Keratinocyte (primary cell): ENCODE data around the gene CSGALNACT2. TPM values are rescaled to one million over a fixed set of nuclear protein-coding genes. Genes with fewer than 3 reads are reported as not detected.
A peak's percentile ranks its signal among the peaks of the same experiment; 100 is the strongest.

Source experiments
- DNase-seq: peaks from one replicate; pipeline ENCODE4 v3.0.0-alpha.2; 2011; ENCODE audit warnings: low read depth, missing footprints, low spot score
- FAIRE-seq: peaks from 2 replicates; lab custom pipeline; 2011; peaks lifted over from hg19 to GRCh38; lab: Jason Lieb, UNC
- H2AFZ ChIP-seq: 2 replicates; pipeline ENCODE4 v1.6.0; 2012; ENCODE audit warnings: low read length, control low read depth, inconsistent platforms; ENCODE audit not compliant: control insufficient read depth
- H3K27ac ChIP-seq: 2 replicates; pipeline ENCODE4 v1.5.1; 2011; ENCODE audit warnings: low read length; ENCODE audit not compliant: control insufficient read depth, insufficient read depth
- H3K27me3 ChIP-seq: 3 replicates; pipeline ENCODE4 v1.6.0; 2011; ENCODE audit warnings: low read length; ENCODE audit not compliant: control insufficient read depth, insufficient read depth; ENCODE audit errors: extremely low read depth
- H3K36me3 ChIP-seq, 2 experiments: 2 replicates in 1 of 2; 3 replicates in 1 of 2; pipeline ENCODE4 v1.5.1; 2011; ENCODE audit warnings: low read length in 2 of 2, mild to moderate bottlenecking in 1 of 2; ENCODE audit not compliant: control insufficient read depth in 2 of 2, insufficient read depth in 2 of 2; ENCODE audit errors: extremely low read depth in 1 of 2
- H3K4me1 ChIP-seq: 3 replicates; pipeline ENCODE4 v1.5.1; 2011; ENCODE audit warnings: low read length; ENCODE audit not compliant: control insufficient read depth, insufficient read depth; ENCODE audit errors: extremely low read depth
- H3K4me2 ChIP-seq: 3 replicates; pipeline ENCODE4 v1.6.0; 2011; ENCODE audit warnings: low read depth, low read length; ENCODE audit not compliant: control insufficient read depth, insufficient read depth; ENCODE audit errors: extremely low read depth
- H3K4me3 ChIP-seq, 3 experiments: fragments of 200-600 bp in 1 of 3; sonication (generic) in 1 of 3; 2 replicates in 2 of 3; 3 replicates in 1 of 3; pipeline ENCODE4 v1.5.1; 2011 to 2016; ENCODE audit warnings: low read length in 3 of 3, mild to moderate bottlenecking in 3 of 3, control low read depth in 2 of 3, inconsistent platforms in 1 of 3, low read depth in 1 of 3, mixed read lengths in 1 of 3, mixed run types in 1 of 3, moderate library complexity in 1 of 3; ENCODE audit not compliant: control insufficient read depth in 2 of 3, insufficient read depth in 2 of 3; ENCODE audit errors: extremely low read depth in 1 of 3
- H3K79me2 ChIP-seq: 2 replicates; pipeline ENCODE4 v1.6.0; 2012; ENCODE audit warnings: low read length; ENCODE audit not compliant: control insufficient read depth, insufficient read depth
- H3K9ac ChIP-seq: 3 replicates; pipeline ENCODE4 v1.6.0; 2011; ENCODE audit warnings: low read length; ENCODE audit not compliant: control insufficient read depth, insufficient read depth; ENCODE audit errors: extremely low read depth
- H3K9me1 ChIP-seq: 3 replicates; pipeline ENCODE4 v1.6.0; 2011; ENCODE audit warnings: low read length; ENCODE audit not compliant: control insufficient read depth, insufficient read depth; ENCODE audit errors: extremely low read depth
- H3K9me3 ChIP-seq: 2 replicates; pipeline ENCODE4 v1.5.1; 2012; ENCODE audit warnings: low read depth, low read length; ENCODE audit not compliant: control insufficient read depth
- H4K20me1 ChIP-seq: 3 replicates; pipeline ENCODE4 v1.6.0; 2011; ENCODE audit warnings: low read length; ENCODE audit not compliant: control insufficient read depth, insufficient read depth; ENCODE audit errors: extremely low read depth
- EZH2 ChIP-seq: IDR thresholded peaks from one replicate; pipeline ENCODE4 v1.6.1; 2012; ENCODE audit warnings: inconsistent platforms, mild to moderate bottlenecking, low read length, moderate library complexity
- dilution Hi-C: fragments of 300-500 bp; cut with MboI; formaldehyde crosslinking; loops from one replicate; pipeline ENCODE4 v1.7.0; 2020; ENCODE audit warnings: low sequenced_read_pairs; ENCODE audit not compliant: extremely low pct_ligation_motif_present
- polyA plus RNA-seq, 5 experiments: library from polyadenylated mRNA; depleted of rRNA in 3 of 5; stranded (reverse) in 3 of 5; stranded (forward) in 1 of 5; unstranded in 1 of 5; fragments of >200 nt; gene quantifications; 1 replicate in 1 of 5; 2 replicates in 3 of 5; 3 replicates in 1 of 5; pipeline versions ENCODE4 v1.2.1 to v1.2.3, GENCODE V29; 2011 to 2012; ENCODE audit warnings: missing spikeins in 2 of 5, low read depth in 1 of 5, low replicate concordance in 1 of 5
- TF ChIP-seq, protein P1 (sequence below), 3 experiments: IDR thresholded peaks in 1 of 3; conservative IDR thresholded peaks in 1 of 3; optimal IDR thresholded peaks in 1 of 3; 2 replicates in 2 of 3; 3 replicates in 1 of 3; pipeline versions ENCODE3 to v1.5.1; 2011; ENCODE audit warnings: low read length in 3 of 3, mild to moderate bottlenecking in 3 of 3, moderate library complexity in 2 of 3, control low read depth in 1 of 3, inconsistent platforms in 1 of 3; ENCODE audit not compliant: insufficient read depth in 2 of 3; ENCODE audit errors: extremely low read depth in 1 of 3

Gene CSGALNACT2
- polyA plus RNA-seq, 1 donor (not counting 4 experiments of a cell fraction or from before 2014, with no cell fraction given), result 19.7 TPM

- DNase-seq (no peak), FAIRE-seq (no peak)
- Histone ChIP-seq H3K9me1 (no peaks in the 10 kb centered on the region), H3K4me3 (peak overlapping the region; percentile 38 to 53 (median 45)), H3K4me1 (no peaks in the 10 kb centered on the region), H3K27ac (no peak overlapping the region), H3K9ac (peak overlapping the region; percentile 22), H3K9me3 (no peaks in the 10 kb centered on the region), H2AFZ (peak overlapping the region; percentile 36), H4K20me1 (no peaks in the 10 kb centered on the region), H3K27me3 (no peaks in the 10 kb centered on the region), H3K79me2 (no peaks in the 10 kb centered on the region), H3K36me3 (peaks cover 0 to 1% of the 10 kb centered on the region in 2 experiments), H3K4me2 (peak overlapping the region; percentile 74)
- dilution Hi-C loops, result no loop called here
- TF ChIP-seq, protein P1, sequence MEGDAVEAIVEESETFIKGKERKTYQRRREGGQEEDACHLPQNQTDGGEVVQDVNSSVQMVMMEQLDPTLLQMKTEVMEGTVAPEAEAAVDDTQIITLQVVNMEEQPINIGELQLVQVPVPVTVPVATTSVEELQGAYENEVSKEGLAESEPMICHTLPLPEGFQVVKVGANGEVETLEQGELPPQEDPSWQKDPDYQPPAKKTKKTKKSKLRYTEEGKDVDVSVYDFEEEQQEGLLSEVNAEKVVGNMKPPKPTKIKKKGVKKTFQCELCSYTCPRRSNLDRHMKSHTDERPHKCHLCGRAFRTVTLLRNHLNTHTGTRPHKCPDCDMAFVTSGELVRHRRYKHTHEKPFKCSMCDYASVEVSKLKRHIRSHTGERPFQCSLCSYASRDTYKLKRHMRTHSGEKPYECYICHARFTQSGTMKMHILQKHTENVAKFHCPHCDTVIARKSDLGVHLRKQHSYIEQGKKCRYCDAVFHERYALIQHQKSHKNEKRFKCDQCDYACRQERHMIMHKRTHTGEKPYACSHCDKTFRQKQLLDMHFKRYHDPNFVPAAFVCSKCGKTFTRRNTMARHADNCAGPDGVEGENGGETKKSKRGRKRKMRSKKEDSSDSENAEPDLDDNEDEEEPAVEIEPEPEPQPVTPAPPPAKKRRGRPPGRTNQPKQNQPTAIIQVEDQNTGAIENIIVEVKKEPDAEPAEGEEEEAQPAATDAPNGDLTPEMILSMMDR (optimal IDR thresholded peaks at IDR 0.05 in 1 of 3, IDR thresholded peaks at IDR 0.05 in 1 of 3, conservative IDR thresholded peaks at IDR 0.05 in 1 of 3; ENCODE audit: extremely low read depth in 1 of 3, insufficient read depth in 2 of 3, low read length in 3 of 3), result peak; percentile 56 to 77 (median 60)
- TF ChIP-seq EZH2, result no peak
Observed at GRCh38 chr10:43202224-43202656, 64.0 kb downstream of the CSGALNACT2 start.

GRCh38 chr10:43202657-43203447 lies 64.6 kb downstream of the CSGALNACT2 start:
- Histone ChIP-seq H3K27ac (no peak overlapping the region), H3K79me2 (no peaks in the 10 kb centered on the region), H2AFZ (no peak overlapping the region), H3K4me1 (no peaks in the 10 kb centered on the region), H3K36me3 (peaks cover 0 to 1% of the 10 kb centered on the region in 2 experiments), H3K4me2 (peak overlapping the region; percentile 74), H4K20me1 (no peaks in the 10 kb centered on the region), H3K9me1 (no peaks in the 10 kb centered on the region), H3K27me3 (no peaks in the 10 kb centered on the region), H3K4me3 (peak overlapping the region in 2 of 3 experiments; percentile 38 to 53), H3K9ac (no peak overlapping the region), H3K9me3 (no peaks in the 10 kb centered on the region)
- FAIRE-seq (no peak), DNase-seq (no peak)
- dilution Hi-C loops, result no loop called here
- TF ChIP-seq, protein P1 (optimal IDR thresholded peaks at IDR 0.05 in 1 of 3, IDR thresholded peaks at IDR 0.05 in 1 of 3, conservative IDR thresholded peaks at IDR 0.05 in 1 of 3; ENCODE audit: extremely low read depth in 1 of 3, insufficient read depth in 2 of 3, low read length in 3 of 3), result no peak
- TF ChIP-seq EZH2, result no peak
